CD4-positive, alpha-beta T cell (primary cell): ENCODE results near the gene PKNOX1. TPM values are rescaled to one million over a fixed set of nuclear protein-coding genes. Genes with fewer than 3 reads are reported as not detected.
"Not testable (repeated sequence)": the region's sequence is repeated elsewhere in the genome, so short reads cannot be mapped to it uniquely, and the experiment has no call there.

Source experiments
- ATAC-seq: fragments of 200-7000 bp; cut with Tn5 transposase; one replicate; pipeline ENCODE4 v1.10.0; 2022; ENCODE audit warnings: mild to moderate bottlenecking; ENCODE audit not compliant: poor library complexity
- CTCF ChIA-PET: fragments of 350-600 bp; sonication (Branson Sonifier 250); formaldehyde crosslinking; loops from one replicate; lab custom pipeline; 2021; ENCODE audit warnings: antibody characterized with exemption, inconsistent platforms; lab: Charles Lee
- POLR2A ChIA-PET: fragments of 350-600 bp; sonication (Branson Sonifier 250); formaldehyde crosslinking; loops from one replicate; lab custom pipeline; 2021; ENCODE audit warnings: antibody characterized with exemption, inconsistent platforms; lab: Charles Lee
- DNase-seq, 14 experiments: peaks; one replicate each; pipeline ENCODE4 v3.0.0-alpha.2; 2013 to 2020; ENCODE audit warnings: mixed read lengths in 2 of 14
- H3K27ac ChIP-seq, 2 donors: one replicate each; pipeline versions ENCODE4 v1.5.1 to v1.7.0; 2013; ENCODE audit warnings: low read length in 2 of 2, low read depth in 1 of 2, mild to moderate bottlenecking in 1 of 2
- H3K27me3 ChIP-seq, 2 experiments: 1 replicate in 1 of 2; 2 replicates in 1 of 2; pipeline versions ENCODE4 v1.6.1 to v1.7.0; 2013; ENCODE audit warnings: low read length in 2 of 2, control low read depth in 1 of 2, mild to moderate bottlenecking in 1 of 2, moderate library complexity in 1 of 2; ENCODE audit not compliant: insufficient read depth in 2 of 2, control insufficient read depth in 1 of 2
- H3K36me3 ChIP-seq: one replicate; pipeline ENCODE4 v1.6.1; 2013; ENCODE audit warnings: low read length, control low read depth; ENCODE audit not compliant: insufficient read depth
- H3K4me1 ChIP-seq: one replicate; pipeline ENCODE4 v1.6.1; 2013; ENCODE audit warnings: low read length, control low read depth; ENCODE audit not compliant: insufficient read depth
- H3K4me3 ChIP-seq: one replicate; pipeline ENCODE4 v1.5.1; 2013; ENCODE audit warnings: mild to moderate bottlenecking, low read length, moderate library complexity
- H3K9me3 ChIP-seq, 2 experiments: 1 replicate in 1 of 2; 2 replicates in 1 of 2; pipeline versions ENCODE4 v1.6.1 to v1.7.0; 2013; ENCODE audit warnings: low read length in 2 of 2, mild to moderate bottlenecking in 2 of 2, control low read depth in 1 of 2, moderate library complexity in 1 of 2; ENCODE audit not compliant: control insufficient read depth in 1 of 2, insufficient read depth in 1 of 2
- H3K27ac Mint-ChIP-seq: one replicate; pipeline ENCODE4 v1.8.0; 2020; ENCODE audit warnings: mixed read lengths
- H3K27me3 Mint-ChIP-seq: one replicate; pipeline ENCODE4 v1.8.0; 2021; ENCODE audit warnings: mixed read lengths
- H3K36me3 Mint-ChIP-seq: one replicate; pipeline ENCODE4 v1.8.0; 2021; ENCODE audit warnings: low read depth, mixed read lengths
- H3K4me1 Mint-ChIP-seq: one replicate; pipeline ENCODE4 v1.8.0; 2021; ENCODE audit warnings: low read depth, mixed read lengths
- H3K4me3 Mint-ChIP-seq: one replicate; pipeline ENCODE4 v1.8.0; 2020; ENCODE audit warnings: mild to moderate bottlenecking, mixed read lengths
- H3K9me3 Mint-ChIP-seq: one replicate; pipeline ENCODE4 v1.8.0; 2020; ENCODE audit warnings: mixed read lengths
- intact Hi-C, 2 experiments: fragments of 100-400 bp; cut with DNase I in 1 of 2; cut with micrococcal nuclease in 1 of 2; formaldehyde crosslinking; loops; one replicate each; pipeline versions ENCODE4 v1.15.1 to v1.9.0; 2023 to 2025; cut with DNase I, micrococcal nuclease
- total RNA-seq, 174 experiments: library from RNA in 2 of 174; stranded (reverse) in 2 of 174; gene quantifications; one replicate each; pipeline ENCODE4 v1.2.3 and lab custom pipeline; 2021 to 2026
- TF ChIP-seq, protein P1 (sequence below): fragments of 200-600 bp; IDR thresholded peaks from one replicate; pipeline ENCODE4 v1.8.0; 2022; ENCODE audit warnings: antibody characterized with exemption, mild to moderate bottlenecking

The PKNOX1 gene
- total RNA-seq, 2 experiments from 2014 or later: 10.3 TPM

- no peaks in the 10 kb centered on the region for H3K27me3 Mint-ChIP-seq
- H3K9me3 Mint-ChIP-seq: no peaks in the 10 kb centered on the region
- H3K27ac Mint-ChIP-seq: no peak overlapping the region
- CTCF ChIA-PET: no interaction called here
- no peaks in the 10 kb centered on the region for H3K36me3 ChIP-seq
- no peaks in the 10 kb centered on the region for H3K27me3 ChIP-seq
- peaks cover 6% of the 10 kb centered on the region for H3K4me1 Mint-ChIP-seq
- no peak overlapping the region for H3K27ac ChIP-seq
- H3K4me3 Mint-ChIP-seq: no peak overlapping the region
- TF ChIP-seq, protein P1, sequence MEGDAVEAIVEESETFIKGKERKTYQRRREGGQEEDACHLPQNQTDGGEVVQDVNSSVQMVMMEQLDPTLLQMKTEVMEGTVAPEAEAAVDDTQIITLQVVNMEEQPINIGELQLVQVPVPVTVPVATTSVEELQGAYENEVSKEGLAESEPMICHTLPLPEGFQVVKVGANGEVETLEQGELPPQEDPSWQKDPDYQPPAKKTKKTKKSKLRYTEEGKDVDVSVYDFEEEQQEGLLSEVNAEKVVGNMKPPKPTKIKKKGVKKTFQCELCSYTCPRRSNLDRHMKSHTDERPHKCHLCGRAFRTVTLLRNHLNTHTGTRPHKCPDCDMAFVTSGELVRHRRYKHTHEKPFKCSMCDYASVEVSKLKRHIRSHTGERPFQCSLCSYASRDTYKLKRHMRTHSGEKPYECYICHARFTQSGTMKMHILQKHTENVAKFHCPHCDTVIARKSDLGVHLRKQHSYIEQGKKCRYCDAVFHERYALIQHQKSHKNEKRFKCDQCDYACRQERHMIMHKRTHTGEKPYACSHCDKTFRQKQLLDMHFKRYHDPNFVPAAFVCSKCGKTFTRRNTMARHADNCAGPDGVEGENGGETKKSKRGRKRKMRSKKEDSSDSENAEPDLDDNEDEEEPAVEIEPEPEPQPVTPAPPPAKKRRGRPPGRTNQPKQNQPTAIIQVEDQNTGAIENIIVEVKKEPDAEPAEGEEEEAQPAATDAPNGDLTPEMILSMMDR: no peak
- no peak for DNase-seq
- H3K4me1 ChIP-seq: peaks cover 6% of the 10 kb centered on the region
- H3K36me3 Mint-ChIP-seq: no peaks in the 10 kb centered on the region
- POLR2A ChIA-PET: interaction anchor here (0.6 kb wide), 1 partner anchor 706 kb away, joined by 3 read pairs; no protein-coding TSS in a partner anchor
- intact Hi-C loops: no loop called here
- no peak for ATAC-seq
- no peak overlapping the region for H3K4me3 ChIP-seq
- H3K9me3 ChIP-seq: no peaks in the 10 kb centered on the region
Measured at GRCh38 chr21:42929969-42930368, 44.4 kb upstream of the PKNOX1 start.

DNA sequence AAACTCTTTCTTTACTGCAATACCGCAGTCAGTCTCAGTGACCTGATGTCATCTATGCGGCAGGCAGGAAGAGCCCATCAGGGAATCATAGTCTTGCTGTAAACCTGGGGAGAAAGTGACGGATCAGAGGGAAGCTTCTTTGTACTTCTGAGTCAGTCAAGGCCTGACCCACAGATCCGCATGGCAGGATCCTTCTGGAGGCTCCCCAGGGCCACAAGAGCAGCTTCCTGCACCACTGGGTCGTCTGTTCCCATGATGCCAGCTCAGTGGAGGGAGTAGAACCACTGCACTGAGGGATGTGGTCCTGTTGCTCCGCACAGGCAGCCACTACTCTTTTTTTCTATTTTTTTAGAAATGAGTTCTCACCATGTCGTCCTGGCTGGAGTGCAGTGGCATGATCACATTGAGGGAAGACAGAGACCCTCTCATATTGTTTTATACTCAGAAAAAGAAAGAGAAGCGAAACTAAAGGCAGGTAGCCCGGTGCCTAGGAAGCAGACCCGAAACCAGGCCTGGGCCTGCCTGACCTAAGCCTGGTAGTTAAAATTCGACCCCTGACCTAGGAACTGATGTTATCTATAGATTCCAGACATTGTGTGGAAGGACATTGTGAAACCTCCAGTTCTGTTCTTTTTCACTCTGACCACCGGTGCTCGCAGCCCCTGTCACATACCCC is 42.7 kb upstream of the PKNOX1 start:
- Mint-ChIP-seq H3K27me3 (no peaks in the 10 kb centered on the region), H3K36me3 (no peaks in the 10 kb centered on the region), H3K27ac (no peak overlapping the region), H3K9me3 (no peaks in the 10 kb centered on the region), H3K4me1 (no peaks in the 10 kb centered on the region), H3K4me3 (no peak overlapping the region)
- POLR2A ChIA-PET: no interaction called here
- CTCF ChIA-PET: no interaction called here
- H3K4me3 ChIP-seq: no peak overlapping the region
- H3K9me3 ChIP-seq: no peaks in the 10 kb centered on the region
- no peaks in the 10 kb centered on the region for H3K27me3 ChIP-seq
- DNase-seq: no peak
- no peaks in the 10 kb centered on the region for H3K4me1 ChIP-seq
- H3K27ac ChIP-seq: no peak overlapping the region
- no peak for ATAC-seq
- TF ChIP-seq, protein P1: no peak
- H3K36me3 ChIP-seq: no peaks in the 10 kb centered on the region
- intact Hi-C loops: no loop called here

DNA sequence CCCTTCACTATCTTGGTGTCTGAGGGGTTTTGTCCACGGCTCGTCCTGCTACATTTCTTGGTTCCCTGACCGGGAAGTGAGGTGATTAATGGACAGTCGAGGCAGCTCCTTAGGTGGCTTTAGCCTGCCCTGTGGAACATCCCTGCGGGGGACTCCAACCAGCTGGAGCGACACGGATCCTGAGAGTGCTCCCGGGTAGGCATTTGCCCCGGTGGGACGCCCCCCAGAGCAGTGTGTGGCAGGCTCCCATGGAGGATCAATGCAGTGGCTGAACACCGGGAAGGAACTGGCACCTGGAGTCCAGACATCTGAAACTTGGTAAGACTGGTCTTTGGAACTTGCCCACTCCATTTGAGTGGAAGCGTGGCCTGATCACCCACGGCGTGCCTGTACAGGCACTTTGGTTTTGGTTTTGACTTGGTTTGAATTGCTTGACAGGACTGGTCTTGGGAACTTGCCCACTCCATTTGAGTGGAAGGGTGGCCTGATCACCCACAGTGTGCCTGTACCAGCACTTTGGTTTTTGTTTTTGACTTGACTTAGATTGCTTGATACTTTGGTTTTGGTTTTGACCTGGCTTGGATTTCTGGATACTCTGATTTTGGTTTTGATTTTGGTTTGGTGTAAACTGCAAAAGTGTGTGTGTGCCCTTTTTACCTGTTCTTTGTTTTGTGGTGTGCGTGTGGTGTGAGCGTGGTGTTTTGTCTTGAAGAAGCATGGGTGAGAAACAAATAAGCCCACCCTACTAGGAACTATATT is 41.8 kb upstream of the PKNOX1 start:
- H3K9me3 Mint-ChIP-seq, intact Hi-C loops, H3K36me3 ChIP-seq, ATAC-seq, H3K27ac Mint-ChIP-seq, H3K4me3 ChIP-seq, H3K9me3 ChIP-seq, H3K27me3 Mint-ChIP-seq, H3K4me1 Mint-ChIP-seq, H3K4me1 ChIP-seq, H3K27me3 ChIP-seq, CTCF ChIA-PET, H3K27ac ChIP-seq, H3K36me3 Mint-ChIP-seq, H3K4me3 Mint-ChIP-seq, DNase-seq: not testable (repeated sequence)
- POLR2A ChIA-PET: interaction anchor here (0.7 kb wide), 1 partner anchor 387 kb away, joined by 4 read pairs; no protein-coding TSS in a partner anchor

DNA sequence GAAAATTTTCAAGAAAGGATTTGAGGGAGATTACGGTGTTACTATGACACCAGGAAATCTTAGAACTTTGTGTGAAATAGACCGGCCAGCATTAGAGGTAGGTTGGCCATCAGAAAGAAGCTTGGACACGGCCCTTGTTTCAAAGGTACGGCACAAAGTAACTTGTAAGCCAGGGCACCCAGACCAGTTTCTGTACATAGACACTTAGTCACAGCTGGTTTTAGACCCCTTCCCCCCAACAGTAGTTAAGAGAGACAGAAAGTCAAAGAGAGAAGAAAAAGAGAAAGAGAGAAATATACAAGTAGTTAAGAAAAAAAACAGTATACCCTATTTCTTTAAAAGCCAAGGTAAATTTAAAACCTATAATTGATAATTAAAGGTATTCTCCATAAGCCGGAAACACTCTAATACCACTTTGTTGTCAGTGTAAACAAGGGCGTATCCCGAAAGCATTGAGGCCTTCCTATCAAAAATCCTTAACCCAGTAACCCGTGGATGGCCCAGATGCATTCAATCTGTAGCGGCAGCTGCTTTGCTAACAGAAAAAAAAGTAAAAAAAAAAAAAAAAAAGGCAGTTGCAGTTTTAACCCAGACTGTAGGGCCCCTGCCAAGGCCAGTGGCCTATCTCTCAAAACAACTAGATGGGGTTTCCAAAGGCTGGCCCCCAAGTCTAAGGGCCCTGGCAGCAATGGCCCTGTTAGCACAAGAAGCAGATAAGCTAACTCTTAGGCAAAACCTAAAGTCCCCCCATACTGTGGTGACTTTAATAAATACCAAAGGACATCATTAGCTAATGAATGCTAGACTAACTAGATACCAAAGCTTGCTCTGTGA is 41.0 kb upstream of the PKNOX1 start:
- DNase-seq, H3K9me3 Mint-ChIP-seq, ATAC-seq, CTCF ChIA-PET, H3K4me1 Mint-ChIP-seq, H3K4me1 ChIP-seq, H3K27ac ChIP-seq, H3K9me3 ChIP-seq, intact Hi-C loops, H3K4me3 ChIP-seq, H3K36me3 ChIP-seq, H3K27me3 Mint-ChIP-seq, H3K4me3 Mint-ChIP-seq, H3K27me3 ChIP-seq, H3K27ac Mint-ChIP-seq, H3K36me3 Mint-ChIP-seq: not testable (repeated sequence)
- POLR2A ChIA-PET: interaction anchor here (0.7 kb wide), 1 partner anchor 387 kb away, joined by 4 read pairs; no protein-coding TSS in a partner anchor

- H3K4me1 Mint-ChIP-seq, H3K4me1 ChIP-seq, H3K36me3 Mint-ChIP-seq, H3K36me3 ChIP-seq, DNase-seq, H3K27me3 ChIP-seq, H3K9me3 ChIP-seq, H3K27ac ChIP-seq, intact Hi-C loops, H3K27me3 Mint-ChIP-seq, H3K9me3 Mint-ChIP-seq, H3K27ac Mint-ChIP-seq, H3K4me3 ChIP-seq, ATAC-seq, H3K4me3 Mint-ChIP-seq, CTCF ChIA-PET: not testable (repeated sequence)
- POLR2A ChIA-PET: interaction anchor here (0.6 kb wide), 1 partner anchor 13 kb away, joined by 3 read pairs; no protein-coding TSS in a partner anchor
Measured at GRCh38 chr21:42933973-42934372, 40.4 kb upstream of the PKNOX1 start.
